IPS DF 6.9 (cell line): Measurements from ENCODE around the gene BNIP2.
A peak's percentile ranks its signal among the peaks of the same experiment; 100 is the strongest.

Source experiments
- DNase-seq: peaks from one replicate; pipeline ENCODE4 v3.0.0-alpha.2; 2013; ENCODE audit warnings: low read depth, low spot score
- H3K27ac ChIP-seq: one replicate; pipeline ENCODE4 v1.5.1; 2013; ENCODE audit warnings: low read length, control low read depth
- H3K27me3 ChIP-seq: 2 replicates; pipeline ENCODE4 v1.6.1; 2013; ENCODE audit warnings: mild to moderate bottlenecking, low read length; ENCODE audit not compliant: control insufficient read depth, insufficient read depth
- H3K36me3 ChIP-seq: 2 replicates; pipeline ENCODE4 v1.6.1; 2013; ENCODE audit warnings: low read length; ENCODE audit not compliant: control insufficient read depth, insufficient read depth
- H3K4me1 ChIP-seq: 2 replicates; pipeline ENCODE4 v1.6.1; 2013; ENCODE audit warnings: low read length; ENCODE audit not compliant: control insufficient read depth, insufficient read depth
- H3K4me3 ChIP-seq: 2 replicates; pipeline ENCODE4 v1.5.1; 2013; ENCODE audit warnings: mild to moderate bottlenecking, low read length
- H3K9me3 ChIP-seq: 2 replicates; pipeline ENCODE4 v1.6.1; 2013; ENCODE audit warnings: low read length, inconsistent platforms; ENCODE audit not compliant: control insufficient read depth, insufficient read depth
- WGBS: extraction: QIAGEN DNeasy Blood & Tissue Kit; methylation state at CpG from one replicate; pipeline ENCODE4 v1.1.7; 2013; ENCODE audit warnings: mixed read lengths, missing lambda C conversion rate; ENCODE audit not compliant: insufficient read length, insufficient coverage; 5-methylcytosine and 5-hydroxymethylcytosine counted together

BNIP2 gene, protein sequence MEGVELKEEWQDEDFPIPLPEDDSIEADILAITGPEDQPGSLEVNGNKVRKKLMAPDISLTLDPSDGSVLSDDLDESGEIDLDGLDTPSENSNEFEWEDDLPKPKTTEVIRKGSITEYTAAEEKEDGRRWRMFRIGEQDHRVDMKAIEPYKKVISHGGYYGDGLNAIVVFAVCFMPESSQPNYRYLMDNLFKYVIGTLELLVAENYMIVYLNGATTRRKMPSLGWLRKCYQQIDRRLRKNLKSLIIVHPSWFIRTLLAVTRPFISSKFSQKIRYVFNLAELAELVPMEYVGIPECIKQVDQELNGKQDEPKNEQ

DNA sequence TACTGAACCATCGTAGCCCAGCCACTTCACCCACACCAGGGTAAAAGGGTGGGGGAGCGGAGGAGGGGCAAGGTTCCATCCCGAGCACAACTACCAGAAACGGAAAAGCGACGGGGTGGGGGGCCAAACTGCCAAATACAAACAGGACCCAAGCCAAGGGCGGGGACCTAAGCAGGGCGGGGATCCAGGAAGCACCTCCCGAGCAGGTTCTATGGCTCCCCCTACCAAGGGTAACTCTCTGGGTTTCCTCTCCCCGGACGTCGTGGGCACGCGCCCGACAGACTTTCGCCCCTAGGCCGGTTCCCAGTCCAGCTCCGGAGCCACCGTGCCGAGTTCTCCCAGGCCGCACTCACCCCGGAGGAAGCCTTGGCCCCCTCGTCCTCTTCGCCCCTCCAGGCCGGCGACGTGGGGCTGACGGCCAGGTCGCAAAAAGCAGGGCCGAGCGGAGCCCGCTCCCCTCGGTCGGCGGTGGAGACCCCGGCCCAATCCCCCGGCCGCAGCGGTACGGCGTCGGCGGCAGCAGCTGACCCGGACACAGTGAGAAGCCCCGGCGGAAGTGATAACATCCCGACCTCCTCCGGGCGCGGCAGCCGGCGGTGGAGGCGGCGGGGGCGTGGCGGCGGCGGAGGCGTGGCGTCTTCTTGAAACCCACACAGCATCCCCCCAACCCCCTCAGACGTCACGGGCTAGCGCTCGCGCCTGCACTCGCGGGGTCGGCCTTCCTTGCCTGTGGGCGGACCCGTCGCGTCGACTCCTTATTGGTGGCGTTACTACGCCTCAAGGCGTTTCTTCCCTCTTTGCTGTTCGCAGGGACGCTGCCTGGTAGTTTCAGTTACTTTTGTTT, at the start of gene BNIP2:
TSS of gene BNIP2 (minus strand) at position 539 of the 844 bp plus-strand sequence. CDS start 6,863 bp downstream, outside the sequence.
- Histone ChIP-seq H3K27me3 (no peaks in the 10 kb centered on the region), H3K36me3 (no peaks in the 10 kb centered on the region), H3K27ac (no peak within 1 kb of the TSS), H3K4me1 (no peaks in the 10 kb centered on the region), H3K9me3 (no peaks in the 10 kb centered on the region), H3K4me3 (peak within 1 kb of the TSS; percentile 100)
- no CpG with 5 or more reads among the region's 78 CpGs for WGBS
- peak; percentile 95 for DNase-seq

DNA sequence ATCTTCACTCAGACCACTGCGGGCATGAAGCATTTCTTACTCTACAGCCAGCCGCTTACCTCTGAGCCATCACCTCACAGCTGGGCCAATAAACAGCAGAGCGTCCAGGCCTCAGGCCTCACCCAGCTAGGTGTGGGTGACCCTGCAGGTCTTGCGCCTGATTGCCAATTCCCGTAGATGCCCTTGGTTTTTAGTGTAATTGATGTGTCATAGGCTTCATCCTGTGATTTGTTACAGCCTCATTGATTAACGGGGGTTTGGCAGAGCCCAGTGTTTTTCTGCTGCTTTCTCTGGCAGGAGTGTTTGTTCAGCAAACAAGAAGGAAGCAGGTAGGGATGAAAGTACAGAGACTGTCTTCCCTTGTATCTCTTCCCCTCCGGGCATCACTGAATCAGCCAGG, 49.6 kb upstream of the BNIP2 start:
- no CpG with 5 or more reads among the region's 7 CpGs for WGBS
- no peak overlapping the region for H3K27ac ChIP-seq
- no peak for DNase-seq

DNA sequence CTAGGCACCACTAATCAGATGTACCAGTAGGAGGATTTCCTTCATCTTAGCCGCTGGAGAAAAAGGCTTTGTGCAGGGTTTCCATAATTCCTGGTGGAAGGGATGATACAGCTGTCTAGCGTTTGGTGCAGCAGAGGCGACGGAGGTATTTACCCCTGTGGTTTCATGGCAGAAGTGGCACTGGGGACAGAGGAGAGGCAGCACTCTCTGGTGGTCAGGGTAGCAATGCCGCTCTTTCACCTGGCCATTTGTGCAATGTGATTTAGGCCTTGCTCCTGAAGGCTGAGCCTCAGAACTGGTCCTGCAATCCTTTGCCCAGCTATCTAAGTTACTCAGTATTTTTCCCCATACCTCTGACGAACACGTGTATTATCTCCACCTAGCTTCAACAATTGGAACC, 47.1 kb upstream of the BNIP2 start:
- no peak overlapping the region for H3K27ac ChIP-seq
- no peaks in the 10 kb centered on the region for H3K36me3 ChIP-seq
- H3K4me3 ChIP-seq, result no peak overlapping the region
- H3K27me3 ChIP-seq, result no peaks in the 10 kb centered on the region
- DNase-seq, result no peak
- no peaks in the 10 kb centered on the region; the same call in 1 of the 2 replicates for H3K4me1 ChIP-seq
- no peaks in the 10 kb centered on the region for H3K9me3 ChIP-seq
- no CpG with 5 or more reads among the region's 7 CpGs for WGBS

More for the DNA sequence above, 49.6 kb upstream of the BNIP2 start:
- no peaks in the 10 kb centered on the region for H3K9me3 ChIP-seq
- no peak overlapping the region for H3K4me3 ChIP-seq
- H3K27me3 ChIP-seq, result no peaks in the 10 kb centered on the region
- no peaks in the 10 kb centered on the region for H3K36me3 ChIP-seq
- H3K4me1 ChIP-seq, result no peaks in the 10 kb centered on the region; the same call in 1 of the 2 replicates

DNA sequence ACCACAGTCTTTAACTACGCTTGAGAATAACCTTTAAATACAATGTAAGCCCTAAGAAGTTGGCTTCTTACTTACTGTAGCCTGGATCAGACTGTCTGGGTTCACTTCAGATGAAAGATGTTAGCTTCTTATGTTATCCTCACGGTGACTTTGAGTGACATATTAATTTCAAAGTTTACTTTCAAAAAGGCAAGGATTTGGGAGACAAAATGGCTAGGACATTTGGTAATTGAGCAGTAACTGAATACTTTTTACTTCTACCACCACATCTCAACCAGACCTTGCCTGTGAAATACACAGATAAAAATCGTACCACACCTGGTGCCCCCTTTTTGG, 36.0 kb upstream of the BNIP2 start:
- no peaks in the 10 kb centered on the region for H3K27me3 ChIP-seq
- no peaks in the 10 kb centered on the region for H3K9me3 ChIP-seq
- H3K36me3 ChIP-seq, result no peaks in the 10 kb centered on the region
- no peak overlapping the region for H3K27ac ChIP-seq
- no peaks in the 10 kb centered on the region for H3K4me1 ChIP-seq
- no peak for DNase-seq
- no peak overlapping the region for H3K4me3 ChIP-seq
- WGBS, result no CpG with 5 or more reads among the region's 3 CpGs

DNA sequence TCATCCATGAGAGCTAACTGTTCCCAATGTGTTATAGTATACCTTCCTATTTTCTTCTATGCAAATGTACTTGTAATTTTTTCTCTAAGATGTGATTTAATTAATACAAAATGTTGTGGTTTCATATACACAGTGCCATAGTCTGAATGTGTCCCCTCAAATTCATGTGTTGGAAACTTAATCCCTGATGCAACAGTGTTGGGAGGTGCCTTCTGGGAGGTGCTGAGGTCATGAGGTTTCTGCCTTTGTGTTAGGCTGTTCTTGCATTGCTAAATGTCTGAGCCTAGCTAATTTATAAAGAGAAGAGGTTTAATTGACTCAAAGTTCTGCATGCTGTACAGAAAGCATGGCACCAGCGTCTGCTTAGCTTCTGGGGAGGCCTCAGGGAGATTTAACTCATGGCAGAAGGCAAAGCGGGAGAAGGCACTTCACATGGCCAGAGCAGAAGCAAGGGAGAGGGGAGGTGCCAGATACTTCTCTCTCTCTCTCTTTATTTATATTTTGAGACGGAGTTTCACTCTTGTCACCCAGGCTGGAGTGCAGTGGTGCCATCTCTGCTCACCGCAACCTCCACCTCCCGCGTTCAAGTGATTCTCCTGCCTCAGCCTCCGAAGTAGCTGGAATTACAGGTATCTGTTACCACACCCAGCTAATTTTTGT, 34.7 kb upstream of the BNIP2 start:
- no peaks in the 10 kb centered on the region for H3K9me3 ChIP-seq

DNA sequence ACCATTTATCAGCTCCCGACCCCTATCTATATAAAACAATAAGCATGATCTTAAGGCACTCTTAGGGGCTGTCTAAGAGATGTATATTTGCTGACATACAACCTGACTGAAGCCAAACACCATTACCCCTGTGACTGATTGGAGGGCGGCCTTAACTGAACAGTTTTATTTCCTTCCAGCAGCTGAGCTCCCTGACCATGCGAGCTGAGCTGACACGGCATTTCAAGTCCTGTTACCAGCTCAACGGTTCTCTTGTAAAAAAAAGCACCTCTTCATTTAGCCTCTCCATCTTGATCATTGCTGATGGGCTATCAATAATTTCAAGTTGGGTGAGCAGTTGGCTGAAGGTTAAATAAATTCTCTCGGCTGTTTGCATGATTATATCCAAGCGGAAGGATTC, 33.4 kb upstream of the BNIP2 start:
- no peak for DNase-seq
- no peaks in the 10 kb centered on the region for H3K9me3 ChIP-seq
- WGBS, result no CpG with 5 or more reads among the region's 7 CpGs

More for the DNA sequence above, 34.7 kb upstream of the BNIP2 start:
- H3K4me3 ChIP-seq, result no peak overlapping the region
- WGBS, result no CpG with 5 or more reads among the region's 7 CpGs
- H3K4me1 ChIP-seq, result no peaks in the 10 kb centered on the region
- DNase-seq, result no peak
- no peak overlapping the region for H3K27ac ChIP-seq
- no peaks in the 10 kb centered on the region for H3K36me3 ChIP-seq
- H3K27me3 ChIP-seq, result no peaks in the 10 kb centered on the region

DNA sequence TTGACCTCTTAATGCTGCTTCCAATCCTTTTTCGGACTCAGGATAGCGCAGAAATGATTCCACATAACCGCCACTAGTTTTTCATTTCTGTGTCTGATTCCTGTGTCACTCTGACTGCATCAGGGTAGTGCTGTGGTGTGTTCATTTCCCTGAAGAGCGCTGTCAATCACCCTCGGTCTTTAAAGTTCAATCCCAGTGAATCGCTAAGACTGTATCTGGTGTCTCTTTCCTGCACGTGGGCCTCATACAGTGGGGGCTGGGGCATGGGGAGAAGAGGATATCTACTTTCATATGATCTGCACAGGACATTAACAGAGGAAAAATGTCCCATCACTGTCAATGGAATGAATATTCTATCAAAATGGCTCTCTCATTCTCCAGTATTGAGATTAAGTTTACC, 32.9 kb upstream of the BNIP2 start:
- H3K36me3 ChIP-seq, result no peaks in the 10 kb centered on the region
- H3K9me3 ChIP-seq, result no peaks in the 10 kb centered on the region
- H3K27ac ChIP-seq, result no peak overlapping the region
- no peaks in the 10 kb centered on the region for H3K27me3 ChIP-seq
- H3K4me3 ChIP-seq, result no peak overlapping the region
- H3K4me1 ChIP-seq, result no peaks in the 10 kb centered on the region
- no CpG with 5 or more reads among the region's 7 CpGs for WGBS
- no peak for DNase-seq

More for the DNA sequence above, 33.4 kb upstream of the BNIP2 start:
- Histone ChIP-seq H3K36me3 (no peaks in the 10 kb centered on the region), H3K4me3 (no peak overlapping the region), H3K27ac (no peak overlapping the region), H3K27me3 (no peaks in the 10 kb centered on the region), H3K4me1 (no peaks in the 10 kb centered on the region)

DNA sequence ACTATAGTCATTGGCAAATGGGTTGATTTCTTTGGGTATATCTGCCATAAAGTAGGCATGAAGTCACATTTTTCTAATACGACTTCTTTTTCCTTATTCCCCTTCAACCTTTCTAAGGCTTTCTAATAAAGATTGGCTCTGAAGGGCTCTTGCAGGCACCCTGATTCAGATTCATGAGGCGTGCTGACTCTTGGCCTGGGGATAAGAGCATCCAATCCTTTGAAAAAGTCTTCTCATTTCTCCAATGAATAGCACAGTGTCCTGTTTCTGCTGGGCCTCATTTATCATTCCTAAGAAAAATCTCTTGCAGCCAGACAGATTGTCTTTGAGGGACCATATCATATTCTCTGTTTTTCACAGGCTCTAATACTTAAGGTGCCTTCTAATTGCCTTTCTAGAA, 32.3 kb upstream of the BNIP2 start:
- Histone ChIP-seq H3K9me3 (no peaks in the 10 kb centered on the region), H3K4me3 (no peak overlapping the region), H3K36me3 (no peaks in the 10 kb centered on the region), H3K27me3 (no peaks in the 10 kb centered on the region), H3K4me1 (no peaks in the 10 kb centered on the region), H3K27ac (no peak overlapping the region)
- no peak for DNase-seq
- WGBS, result no CpG with 5 or more reads among the region's 2 CpGs

DNA sequence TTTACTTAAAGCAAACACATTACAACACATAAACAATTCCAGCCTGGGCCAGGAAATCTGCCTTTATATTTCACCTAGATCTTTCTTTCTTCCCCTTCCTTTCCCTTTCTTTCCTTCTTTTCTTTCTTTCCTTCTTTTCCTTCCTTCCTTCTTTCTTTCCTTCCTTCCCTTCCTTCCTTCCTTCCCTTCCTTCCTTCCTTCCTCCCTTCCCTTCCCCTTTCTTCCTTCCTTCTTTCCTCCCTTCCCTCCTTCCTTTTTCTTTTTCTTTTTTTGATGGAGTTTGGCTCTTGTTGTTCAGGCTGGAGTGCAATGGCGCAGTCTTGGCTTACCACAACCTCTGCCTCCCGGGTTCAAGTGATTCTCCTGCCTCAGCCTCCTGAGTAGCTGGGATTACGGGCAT, 24.1 kb upstream of the BNIP2 start:
- Histone ChIP-seq H3K4me1 (no peaks in the 10 kb centered on the region), H3K4me3 (no peak overlapping the region), H3K27ac (no peak overlapping the region), H3K9me3 (no peaks in the 10 kb centered on the region), H3K36me3 (no peaks in the 10 kb centered on the region), H3K27me3 (no peaks in the 10 kb centered on the region)
- no CpG with 5 or more reads among the region's 3 CpGs for WGBS
- no peak for DNase-seq

DNA sequence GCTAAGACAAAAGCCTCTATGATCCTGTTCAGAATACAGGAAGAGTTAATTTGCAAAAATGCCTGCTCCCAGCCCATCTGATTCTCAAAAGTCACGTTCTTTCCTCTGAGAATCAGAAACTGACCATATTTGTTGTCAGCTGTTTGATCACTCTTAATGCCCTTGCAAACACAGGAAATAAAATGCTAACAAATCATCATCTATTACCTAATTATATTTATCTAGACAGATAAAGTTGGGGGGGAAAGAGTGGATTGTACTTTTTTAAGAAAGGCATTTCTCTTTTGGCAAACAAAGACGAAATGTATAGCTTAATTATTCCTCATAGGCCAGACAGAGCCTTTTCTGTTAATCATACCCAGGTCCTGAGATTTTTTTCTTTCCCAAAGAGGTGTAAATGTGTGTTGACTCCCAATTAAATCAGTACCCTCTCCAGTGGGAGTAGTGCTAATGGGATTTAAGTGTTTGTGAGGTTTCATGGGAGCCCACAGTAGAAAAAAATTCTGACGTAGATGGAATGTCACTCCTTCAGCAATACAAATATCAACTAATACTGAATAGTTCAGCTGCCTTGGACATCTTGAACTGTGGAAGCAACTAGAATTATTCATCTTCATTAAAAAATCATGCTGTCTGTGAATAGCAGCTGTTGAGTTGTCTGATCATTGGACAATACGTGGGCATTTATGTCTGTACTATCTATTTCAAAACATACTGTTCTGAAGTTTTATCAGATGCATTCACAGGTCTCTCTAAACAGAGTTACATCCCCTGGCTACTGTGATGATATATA, 22.5 kb upstream of the BNIP2 start:
- no peak for DNase-seq
- Histone ChIP-seq H3K36me3 (no peaks in the 10 kb centered on the region), H3K4me1 (no peaks in the 10 kb centered on the region), H3K4me3 (no peak overlapping the region), H3K27me3 (no peaks in the 10 kb centered on the region), H3K9me3 (no peaks in the 10 kb centered on the region), H3K27ac (no peak overlapping the region)
- no CpG with 5 or more reads among the region's 4 CpGs for WGBS
